Measurements from ENCODE around the gene FBXO28.

- TF ChIP-seq CTCF (IDR thresholded peaks at IDR 0.05) (no peak), POLR2AphosphoS5 (IDR thresholded peaks at IDR 0.05; ENCODE audit: low read depth, low read length) (no peak), SIN3A (IDR thresholded peaks at IDR 0.05; ENCODE audit: borderline replicate concordance, insufficient read depth, low read depth, low read length) (no peak), TCF7L2 (IDR thresholded peaks at IDR 0.05; ENCODE audit: low read depth, low read length) (no peak)
These were observed 4.8 kb downstream of the FBXO28 start for GRCh38 chr1:224118688-224119087.

Data from Panc1 (cell line).